AG10803 (cell line): ENCODE results near the gene ELAPOR2.

Experiments
- DNase-seq: peaks from one replicate; pipeline ENCODE4 v3.0.0; 2010; ENCODE audit warnings: low read depth
- H3K4me3 ChIP-seq: 2 replicates; pipeline ENCODE4 v1.5.1; 2011; ENCODE audit warnings: mild to moderate bottlenecking, low read length, control low read depth
- CTCF ChIP-seq: conservative IDR thresholded peaks from 2 replicates; pipeline ENCODE4 v1.5.1; 2011; ENCODE audit warnings: mild to moderate bottlenecking, low read length, control low read depth, inconsistent platforms

ELAPOR2 gene

GRCh38 chr7:87092568-87093091 lies 33.2 kb upstream of the ELAPOR2 start:
- H3K4me3 ChIP-seq = no peak overlapping the region
- TF ChIP-seq CTCF = no peak
- DNase-seq = no peak

- TF ChIP-seq CTCF = no peak
- DNase-seq = no peak
- H3K4me3 ChIP-seq = no peak overlapping the region
Observed at GRCh38 chr7:87091487-87092066, 32.1 kb upstream of the ELAPOR2 start.

GRCh38 chr7:87083865-87084519 lies 24.5 kb upstream of the ELAPOR2 start:
- no peak overlapping the region for H3K4me3 ChIP-seq
- peak; percentile 2 for DNase-seq
- TF ChIP-seq CTCF = no peak

GRCh38 chr7:87082675-87083074 lies 23.2 kb upstream of the ELAPOR2 start:
- H3K4me3 ChIP-seq = no peak overlapping the region

GRCh38 chr7:87075671-87076404 lies 16.4 kb upstream of the ELAPOR2 start:
- no peak for TF ChIP-seq CTCF
- no peak for DNase-seq
- no peak overlapping the region for H3K4me3 ChIP-seq

More at GRCh38 chr7:87082675-87083074, 23.2 kb upstream of the ELAPOR2 start:
- TF ChIP-seq CTCF = no peak
- DNase-seq = no peak

- TF ChIP-seq CTCF = no peak
- no peak overlapping the region for H3K4me3 ChIP-seq
- DNase-seq = no peak
Observed at GRCh38 chr7:87067788-87068187, 8.3 kb upstream of the ELAPOR2 start.

- DNase-seq = no peak
- no peak for TF ChIP-seq CTCF
- H3K4me3 ChIP-seq = no peak overlapping the region
Observed at GRCh38 chr7:87060288-87060537, 759 bp upstream of the ELAPOR2 start.
